Astrocyte of the spinal cord (primary cell): ENCODE results near the gene CPZ.

Source experiments
- DNase-seq: peaks from one replicate; pipeline ENCODE4 v3.0.0; 2011; ENCODE audit warnings: low read depth, low spot score
- H3K4me3 ChIP-seq: 2 replicates; pipeline ENCODE4 v1.5.1; 2011; ENCODE audit warnings: low read depth, mild to moderate bottlenecking, low read length, moderate library complexity
- in situ Hi-C: cut with HindIII; loops from 2 replicates; pipeline ENCODE4 v1.10.0; 2017; ENCODE audit warnings: low sequenced_read_pairs
- TF ChIP-seq, protein P1 (sequence below): IDR thresholded peaks from 2 replicates; pipeline ENCODE4 v1.5.1; 2012; ENCODE audit warnings: low read depth, mild to moderate bottlenecking, low read length, inconsistent platforms

CPZ gene

DNA sequence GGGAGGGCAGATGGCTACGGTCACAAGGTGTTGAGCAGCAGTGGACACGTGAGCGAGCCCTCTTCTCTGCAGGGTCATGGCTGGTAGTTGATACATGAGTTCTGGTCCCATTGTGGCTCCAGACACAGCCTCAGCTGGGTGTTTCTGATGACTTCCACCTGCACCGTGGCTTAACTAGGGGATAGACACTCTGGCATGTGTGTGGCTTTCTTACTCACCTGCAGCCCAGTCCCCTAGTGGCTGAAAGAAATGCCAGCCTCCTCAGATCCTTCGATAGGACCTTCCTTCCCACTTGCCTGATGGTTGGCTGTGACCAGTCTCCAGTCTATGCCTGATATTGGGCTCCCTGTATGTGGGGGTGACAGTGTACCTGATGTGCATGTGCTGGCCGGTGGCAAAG, 7.4 kb upstream of the CPZ start:
- in situ Hi-C loops: no loop called here
- no peak for DNase-seq
- TF ChIP-seq, protein P1, sequence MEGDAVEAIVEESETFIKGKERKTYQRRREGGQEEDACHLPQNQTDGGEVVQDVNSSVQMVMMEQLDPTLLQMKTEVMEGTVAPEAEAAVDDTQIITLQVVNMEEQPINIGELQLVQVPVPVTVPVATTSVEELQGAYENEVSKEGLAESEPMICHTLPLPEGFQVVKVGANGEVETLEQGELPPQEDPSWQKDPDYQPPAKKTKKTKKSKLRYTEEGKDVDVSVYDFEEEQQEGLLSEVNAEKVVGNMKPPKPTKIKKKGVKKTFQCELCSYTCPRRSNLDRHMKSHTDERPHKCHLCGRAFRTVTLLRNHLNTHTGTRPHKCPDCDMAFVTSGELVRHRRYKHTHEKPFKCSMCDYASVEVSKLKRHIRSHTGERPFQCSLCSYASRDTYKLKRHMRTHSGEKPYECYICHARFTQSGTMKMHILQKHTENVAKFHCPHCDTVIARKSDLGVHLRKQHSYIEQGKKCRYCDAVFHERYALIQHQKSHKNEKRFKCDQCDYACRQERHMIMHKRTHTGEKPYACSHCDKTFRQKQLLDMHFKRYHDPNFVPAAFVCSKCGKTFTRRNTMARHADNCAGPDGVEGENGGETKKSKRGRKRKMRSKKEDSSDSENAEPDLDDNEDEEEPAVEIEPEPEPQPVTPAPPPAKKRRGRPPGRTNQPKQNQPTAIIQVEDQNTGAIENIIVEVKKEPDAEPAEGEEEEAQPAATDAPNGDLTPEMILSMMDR: no peak
- no peak overlapping the region for H3K4me3 ChIP-seq

DNA sequence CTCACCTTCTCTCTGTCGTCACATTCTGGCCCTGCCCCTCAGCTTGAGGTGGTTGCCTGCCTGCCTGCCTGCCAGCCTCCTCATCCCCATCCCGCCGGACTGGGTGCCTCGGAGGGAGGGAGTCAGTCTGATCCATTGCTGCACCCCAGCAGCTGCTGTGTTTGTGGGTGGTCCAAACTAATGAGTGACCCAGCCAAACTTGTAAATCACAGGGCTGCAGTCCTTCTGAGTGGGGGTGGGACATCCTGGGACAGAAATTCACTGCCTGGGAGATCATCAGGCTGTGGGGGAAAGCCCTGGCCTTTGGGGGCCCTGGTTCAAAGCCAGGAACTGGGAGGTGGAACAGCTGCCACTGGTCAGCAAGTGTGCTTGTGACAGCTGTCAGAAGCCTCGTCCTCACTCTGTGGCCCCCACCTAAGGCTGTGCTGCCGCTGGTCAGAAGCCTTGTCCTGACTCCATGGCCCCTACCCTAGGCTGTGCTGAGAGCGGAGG, 6.8 kb upstream of the CPZ start:
- no peak for DNase-seq
- TF ChIP-seq, protein P1: no peak
- in situ Hi-C loops: no loop called here
- no peak overlapping the region for H3K4me3 ChIP-seq

DNA sequence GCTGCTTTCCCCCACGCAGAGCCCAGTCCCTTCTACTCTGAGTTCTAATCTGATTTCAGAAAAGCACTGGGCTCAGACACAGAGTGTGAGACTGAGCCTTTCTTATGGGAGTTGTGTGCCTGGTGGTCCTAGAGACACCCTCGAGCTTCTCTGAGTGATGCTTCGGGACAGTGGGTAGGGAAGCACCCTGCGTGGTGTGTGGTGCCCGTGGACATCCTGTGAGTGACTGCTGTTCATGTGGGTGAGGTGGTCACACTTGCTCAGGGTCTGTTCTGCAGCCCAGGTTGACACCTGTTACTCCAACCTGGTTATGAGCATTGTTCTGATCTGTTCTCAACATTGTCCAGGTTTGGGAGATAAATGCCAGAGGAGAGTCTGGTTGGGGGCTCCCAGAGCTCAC, 6.3 kb upstream of the CPZ start:
- TF ChIP-seq, protein P1: no peak
- in situ Hi-C loops: no loop called here
- no peak for DNase-seq
- H3K4me3 ChIP-seq: no peak overlapping the region

DNA sequence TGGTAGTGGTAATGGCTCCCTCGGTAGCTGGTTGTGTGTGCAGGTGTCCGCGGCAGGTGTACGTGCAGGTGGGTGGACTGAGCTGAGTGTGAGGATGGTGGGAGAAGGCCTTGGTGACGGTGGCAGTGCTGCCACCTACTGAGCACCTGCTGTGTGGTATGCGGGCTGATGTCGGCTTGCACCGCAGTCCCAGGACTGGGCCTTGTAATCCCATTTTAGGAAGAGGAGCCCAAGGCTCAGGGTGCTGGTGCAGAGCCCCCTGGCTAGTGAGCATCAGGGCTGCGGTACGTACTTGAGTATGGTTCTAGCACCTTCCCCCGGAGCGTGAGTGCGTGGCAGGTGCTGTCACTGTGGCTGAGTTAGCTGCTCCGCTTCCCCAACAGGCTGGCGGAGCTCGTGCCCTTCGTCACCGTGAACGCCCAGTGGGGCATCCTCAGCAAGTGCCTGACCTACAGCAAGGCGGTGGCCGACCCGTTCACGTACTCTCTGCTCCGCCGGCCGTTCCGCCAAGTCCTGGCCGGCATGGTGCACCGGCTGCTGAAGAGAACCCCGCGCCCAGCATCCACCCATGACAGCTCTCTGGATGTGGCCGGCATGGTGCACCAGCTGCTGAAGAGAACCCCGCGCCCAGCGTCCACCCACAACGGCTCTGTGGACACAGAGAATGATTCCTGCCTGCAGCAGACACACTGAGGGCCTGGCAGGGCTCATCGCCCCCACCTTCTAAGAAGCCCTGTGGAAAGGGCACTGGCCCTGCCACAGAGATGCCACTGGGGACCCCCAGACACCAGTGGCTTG, 5.7 kb upstream of the CPZ start:
- in situ Hi-C loops: no loop called here
- no peak for DNase-seq
- TF ChIP-seq, protein P1: no peak
- H3K4me3 ChIP-seq: no peak overlapping the region

DNA sequence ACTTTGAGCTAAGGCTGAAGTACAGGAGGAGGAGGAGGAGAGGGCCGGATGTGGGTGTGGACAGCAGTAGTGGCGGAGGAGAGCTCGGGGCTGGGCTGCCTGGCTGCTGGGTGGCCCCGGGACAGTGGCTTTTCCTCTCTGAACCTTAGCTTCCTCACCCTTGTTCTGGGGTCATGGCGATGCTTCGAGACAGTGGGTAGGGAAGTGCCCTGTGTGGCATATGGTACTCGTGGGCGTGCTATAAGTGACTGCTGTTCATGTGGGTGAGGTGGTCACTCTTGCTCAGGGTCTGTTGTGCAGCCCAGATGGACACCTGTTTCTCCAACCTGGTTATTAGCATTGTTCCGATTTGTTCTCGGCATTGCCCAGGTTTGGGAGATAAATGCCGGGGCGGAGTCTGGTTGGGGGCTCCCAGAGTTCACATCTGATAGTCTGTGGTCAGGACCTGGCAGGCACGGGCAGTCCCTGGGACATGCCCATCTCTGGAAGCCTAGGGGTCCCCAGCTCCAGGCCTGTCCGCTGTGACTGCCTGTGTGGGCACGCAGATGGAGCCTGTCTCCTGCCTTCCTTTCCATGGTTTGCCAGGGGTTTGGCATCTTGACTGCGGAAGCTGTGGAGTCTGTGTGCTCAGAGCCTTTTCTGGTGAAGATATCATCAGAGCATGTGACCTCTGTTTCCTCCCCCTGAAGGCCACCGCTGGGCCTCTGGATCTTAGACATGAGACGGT, 4.9 kb upstream of the CPZ start:
- TF ChIP-seq, protein P1: no peak
- H3K4me3 ChIP-seq: no peak overlapping the region
- in situ Hi-C loops: no loop called here
- no peak for DNase-seq

DNA sequence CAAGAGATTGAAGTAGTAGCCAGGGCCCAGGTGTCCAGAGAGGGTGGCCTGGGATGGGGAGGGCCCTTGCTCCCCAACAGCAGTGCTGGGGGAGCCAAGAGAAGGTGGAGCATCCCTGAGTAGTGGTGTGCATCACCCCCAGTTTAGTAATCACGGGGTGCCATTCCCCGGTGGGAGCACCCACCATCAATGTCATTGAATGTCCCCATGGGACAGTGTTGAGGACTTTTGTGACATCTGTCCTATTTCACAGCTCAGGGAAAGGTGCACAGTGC, 4.4 kb upstream of the CPZ start:
- no peak overlapping the region for H3K4me3 ChIP-seq
- in situ Hi-C loops: no loop called here
- TF ChIP-seq, protein P1: no peak
- DNase-seq: no peak
